Muscle layer of duodenum (tissue), 2 donors: ENCODE results near the gene RER1.

Source experiments
- H3K27ac ChIP-seq: one replicate; pipeline ENCODE4 v1.7.0; 2013; ENCODE audit warnings: mild to moderate bottlenecking, low read length
- H3K27me3 ChIP-seq: one replicate; pipeline ENCODE4 v1.7.0; 2013; ENCODE audit warnings: low read depth, mild to moderate bottlenecking, control low read depth, low read length
- H3K36me3 ChIP-seq, 2 donors: one replicate each; pipeline ENCODE4 v1.7.0; 2013; ENCODE audit warnings: low read length in 2 of 2, control low read depth in 1 of 2, mild to moderate bottlenecking in 1 of 2; ENCODE audit not compliant: insufficient read depth in 2 of 2, control insufficient read depth in 1 of 2
- H3K4me1 ChIP-seq, 2 donors: one replicate each; pipeline ENCODE4 v1.7.0; 2013; ENCODE audit warnings: low read length in 2 of 2, mild to moderate bottlenecking in 2 of 2, control low read depth in 1 of 2, moderate library complexity in 1 of 2; ENCODE audit not compliant: insufficient read depth in 2 of 2, control insufficient read depth in 1 of 2
- H3K4me3 ChIP-seq, 2 donors: one replicate each; pipeline ENCODE4 v1.7.0; 2013; ENCODE audit warnings: low read length in 2 of 2, low read depth in 1 of 2, mild to moderate bottlenecking in 1 of 2
- H3K9me3 ChIP-seq, 2 donors: one replicate each; pipeline ENCODE4 v1.7.0; 2013; ENCODE audit warnings: low read length in 2 of 2, control low read depth in 1 of 2, mild to moderate bottlenecking in 1 of 2; ENCODE audit not compliant: control insufficient read depth in 1 of 2
- donor health status: healthy.

RER1 gene

GRCh38 chr1:2373551-2374251, 17.9 kb upstream of the RER1 start:
- Histone ChIP-seq H3K4me1 (no peaks in the 10 kb centered on the region), H3K27ac (no peak overlapping the region), H3K36me3 (no peaks in the 10 kb centered on the region), H3K4me3 (no peak overlapping the region), H3K9me3 (no peaks in the 10 kb centered on the region), H3K27me3 (no peaks in the 10 kb centered on the region)

- Histone ChIP-seq H3K27me3 (no peaks in the 10 kb centered on the region), H3K4me3 (no peak overlapping the region), H3K9me3 (no peaks in the 10 kb centered on the region), H3K4me1 (no peaks in the 10 kb centered on the region), H3K27ac (no peak overlapping the region), H3K36me3 (no peaks in the 10 kb centered on the region)
Measured at GRCh38 chr1:2374252-2375155, 17.1 kb upstream of the RER1 start.

GRCh38 chr1:2375246-2375922, 16.3 kb upstream of the RER1 start:
- Histone ChIP-seq H3K4me1 (no peaks in the 10 kb centered on the region), H3K9me3 (no peaks in the 10 kb centered on the region), H3K27me3 (no peaks in the 10 kb centered on the region), H3K27ac (no peak overlapping the region), H3K4me3 (no peak overlapping the region), H3K36me3 (no peaks in the 10 kb centered on the region)

- no peaks in the 10 kb centered on the region for H3K36me3 ChIP-seq
- no peak overlapping the region for H3K4me3 ChIP-seq
- no peaks in the 10 kb centered on the region for H3K27me3 ChIP-seq
- no peaks in the 10 kb centered on the region for H3K4me1 ChIP-seq
- H3K9me3 ChIP-seq = no peaks in the 10 kb centered on the region
- no peak overlapping the region for H3K27ac ChIP-seq
Measured at GRCh38 chr1:2375923-2376260, 15.7 kb upstream of the RER1 start.

GRCh38 chr1:2376261-2376741, 15.3 kb upstream of the RER1 start:
- H3K27ac ChIP-seq = no peak overlapping the region
- no peak overlapping the region for H3K4me3 ChIP-seq
- peaks cover 0 to 4% of the 10 kb centered on the region in 2 donors for H3K4me1 ChIP-seq
- H3K36me3 ChIP-seq = no peaks in the 10 kb centered on the region
- no peaks in the 10 kb centered on the region for H3K27me3 ChIP-seq
- no peaks in the 10 kb centered on the region for H3K9me3 ChIP-seq

- peaks cover 0 to 12% of the 10 kb centered on the region in 2 donors for H3K4me1 ChIP-seq
- no peaks in the 10 kb centered on the region for H3K36me3 ChIP-seq
- H3K9me3 ChIP-seq = no peaks in the 10 kb centered on the region
- H3K27ac ChIP-seq = no peak overlapping the region
- no peak overlapping the region for H3K4me3 ChIP-seq
- H3K27me3 ChIP-seq = no peaks in the 10 kb centered on the region
Measured at GRCh38 chr1:2376931-2377672, 14.5 kb upstream of the RER1 start.

- H3K27ac ChIP-seq = no peak overlapping the region
- H3K27me3 ChIP-seq = no peaks in the 10 kb centered on the region
- H3K4me3 ChIP-seq = no peak overlapping the region
- H3K9me3 ChIP-seq = no peaks in the 10 kb centered on the region
- H3K4me1 ChIP-seq = peaks cover 0 to 12% of the 10 kb centered on the region in 2 donors
- H3K36me3 ChIP-seq = no peaks in the 10 kb centered on the region
Measured at GRCh38 chr1:2377751-2378440, 13.7 kb upstream of the RER1 start.

- H3K27ac ChIP-seq = no peak overlapping the region
- H3K9me3 ChIP-seq = no peaks in the 10 kb centered on the region
- H3K27me3 ChIP-seq = no peaks in the 10 kb centered on the region
- peaks cover 0 to 12% of the 10 kb centered on the region in 2 donors for H3K4me1 ChIP-seq
- no peak overlapping the region for H3K4me3 ChIP-seq
- no peaks in the 10 kb centered on the region for H3K36me3 ChIP-seq
Measured at GRCh38 chr1:2378441-2378851, 13.2 kb upstream of the RER1 start.

- Histone ChIP-seq H3K4me1 (peaks cover 0 to 12% of the 10 kb centered on the region in 2 donors), H3K9me3 (no peaks in the 10 kb centered on the region), H3K4me3 (no peak overlapping the region), H3K27me3 (no peaks in the 10 kb centered on the region), H3K36me3 (no peaks in the 10 kb centered on the region), H3K27ac (no peak overlapping the region)
Measured at GRCh38 chr1:2378956-2379732, 12.5 kb upstream of the RER1 start.
